Astrocyte of the spinal cord (primary cell): Measurements from ENCODE around the gene DCLK1.

Source experiments
- DNase-seq: peaks from one replicate; pipeline ENCODE4 v3.0.0; 2011; ENCODE audit warnings: low read depth, low spot score
- H3K4me3 ChIP-seq: 2 replicates; pipeline ENCODE4 v1.5.1; 2011; ENCODE audit warnings: low read depth, mild to moderate bottlenecking, low read length, moderate library complexity
- CTCF ChIP-seq: IDR thresholded peaks from 2 replicates; pipeline ENCODE4 v1.5.1; 2012; ENCODE audit warnings: low read depth, mild to moderate bottlenecking, low read length, inconsistent platforms
- in situ Hi-C: cut with HindIII; loops from 2 replicates; pipeline ENCODE4 v1.10.0; 2017; ENCODE audit warnings: low sequenced_read_pairs

Gene DCLK1

GRCh38 chr13:36148446-36148845 is 17.3 kb upstream of the DCLK1 start:
- in situ Hi-C loops = no loop called here
- DNase-seq = no peak
- TF ChIP-seq CTCF = no peak
- H3K4me3 ChIP-seq = no peak overlapping the region

DNA sequence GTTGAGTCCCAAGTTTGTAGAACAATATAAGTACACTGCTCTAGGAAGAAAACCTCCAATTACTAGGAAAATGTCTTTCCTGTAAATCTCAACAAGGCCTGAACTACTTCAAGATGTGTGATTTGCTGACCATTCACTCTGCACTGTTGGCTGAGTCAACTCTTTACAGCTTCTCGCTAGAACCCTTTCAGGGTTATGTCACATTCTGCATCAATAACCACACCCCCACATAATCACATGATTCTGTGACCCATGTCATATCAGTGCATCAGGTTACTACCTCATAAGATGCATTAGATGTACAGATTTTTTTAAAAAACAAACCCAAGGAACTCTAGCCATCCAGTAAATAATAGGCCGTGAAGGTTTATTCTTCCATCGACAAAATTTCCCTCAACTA is 16.1 kb upstream of the DCLK1 start:
- DNase-seq = no peak
- in situ Hi-C loops = no loop called here
- H3K4me3 ChIP-seq = no peak overlapping the region
- no peak for TF ChIP-seq CTCF

GRCh38 chr13:36146511-36147269 is 15.5 kb upstream of the DCLK1 start:
- no peak for DNase-seq
- in situ Hi-C loops = no loop called here
- no peak for TF ChIP-seq CTCF
- H3K4me3 ChIP-seq = no peak overlapping the region

- no peak for TF ChIP-seq CTCF
- in situ Hi-C loops = no loop called here
- DNase-seq = no peak
- H3K4me3 ChIP-seq = no peak overlapping the region
These were observed 12.6 kb upstream of the DCLK1 start for GRCh38 chr13:36143738-36144137.

DNA sequence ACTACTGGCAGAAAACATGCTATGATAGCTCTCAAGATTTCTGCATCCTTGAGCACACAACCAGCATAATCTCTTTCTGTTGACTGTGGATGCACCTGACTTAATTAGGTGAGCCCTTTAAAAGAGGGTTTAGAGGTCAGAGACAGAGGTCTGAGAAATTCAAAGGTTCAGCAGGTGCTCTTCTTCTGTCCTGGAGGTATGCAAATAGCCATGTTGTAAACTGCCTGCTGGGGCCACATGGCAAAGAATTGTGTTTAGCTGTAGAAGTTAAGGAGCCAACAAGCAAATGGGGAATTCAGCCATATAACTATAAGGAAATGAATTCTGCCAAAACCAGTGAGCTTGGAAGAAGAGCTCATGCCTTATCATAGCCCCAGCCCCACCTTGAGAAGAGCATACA is 11.6 kb upstream of the DCLK1 start:
- no peak for DNase-seq
- no peak overlapping the region for H3K4me3 ChIP-seq
- no peak for TF ChIP-seq CTCF
- in situ Hi-C loops = no loop called here

GRCh38 chr13:36135876-36136275 is 4.7 kb upstream of the DCLK1 start:
- in situ Hi-C loops = no loop called here
- DNase-seq = no peak
- no peak for TF ChIP-seq CTCF
- no peak overlapping the region for H3K4me3 ChIP-seq
